Suprapubic skin (tissue), 4 donors: Measurements from ENCODE around the gene ARHGEF25.

Source experiments
- CTCF ChIP-seq, 2 donors: fragments of 200-600 bp in 1 of 2; fragments of 450-650 bp in 1 of 2; sonication (generic) in 1 of 2; IDR thresholded peaks; one replicate each; pipeline ENCODE4 v1.5.1; 2016 to 2019; ENCODE audit warnings: antibody characterized with exemption in 2 of 2, mild to moderate bottlenecking in 1 of 2, moderate library complexity in 1 of 2
- EP300 ChIP-seq: sonication (generic); formaldehyde crosslinking; IDR thresholded peaks from one replicate; pipeline ENCODE4 v1.6.1; 2017; ENCODE audit warnings: antibody characterized with exemption
- POLR2A ChIP-seq, 2 donors: fragments of 450-650 bp; IDR thresholded peaks; one replicate each; pipeline ENCODE4 v1.6.1; 2017; ENCODE audit warnings: antibody characterized with exemption in 2 of 2, mild to moderate bottlenecking in 2 of 2, moderate library complexity in 2 of 2
- POLR2AphosphoS5 ChIP-seq, 3 donors: sonication (generic); formaldehyde crosslinking; IDR thresholded peaks; one replicate each; pipeline ENCODE4 v1.6.1; 2017; ENCODE audit warnings: antibody characterized with exemption in 3 of 3

DNA sequence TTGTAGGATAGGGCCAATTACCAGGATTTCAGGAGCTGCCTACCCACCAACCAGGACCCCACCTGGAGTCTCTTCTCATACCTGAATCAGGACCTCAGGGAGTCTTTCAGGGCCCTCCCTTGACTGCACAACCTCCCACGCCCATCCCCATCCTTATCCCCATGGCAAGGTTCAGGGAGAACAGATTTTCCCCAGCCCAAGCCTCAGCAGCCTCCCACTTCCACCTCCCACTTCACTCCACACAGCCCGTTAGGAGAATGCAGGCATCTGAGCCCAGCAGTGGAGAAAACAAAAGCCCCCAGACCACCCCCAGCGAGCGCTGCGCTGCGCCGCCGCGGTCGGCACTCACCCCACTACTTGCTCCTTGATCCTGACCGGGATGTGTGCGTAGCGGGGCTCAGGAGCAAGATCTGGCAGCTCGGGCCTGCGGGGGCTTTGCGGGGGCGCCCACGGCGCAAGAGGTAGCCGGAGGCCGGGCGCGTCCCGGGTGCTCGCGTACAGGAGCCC lies 20.4 kb downstream of the ARHGEF25 start:
- TF ChIP-seq POLR2AphosphoS5 (IDR thresholded peaks at IDR 0.05) (no peak), CTCF (IDR thresholded peaks at IDR 0.05) (no peak), POLR2A (IDR thresholded peaks at IDR 0.05) (no peak), EP300 (no peak)
